Endothelial cell (in vitro differentiated cells): ENCODE measurements around the gene RIC3. TPM values are rescaled to one million over a fixed set of nuclear protein-coding genes. Genes with fewer than 3 reads are reported as not detected.

ENCODE experiments used
- DNase-seq: peaks from one replicate; pipeline ENCODE4 v3.0.0; 2021; ENCODE audit warnings: low spot score
- H3K27ac Mint-ChIP-seq: one replicate; pipeline ENCODE4 v1.8.0; 2021; ENCODE audit warnings: mixed read lengths, inconsistent platforms; ENCODE audit not compliant: unreplicated experiment
- H3K27me3 Mint-ChIP-seq: one replicate; pipeline ENCODE4 v1.8.0; 2021; ENCODE audit warnings: mild to moderate bottlenecking, moderate library complexity, mixed read lengths, inconsistent platforms; ENCODE audit not compliant: unreplicated experiment
- H3K36me3 Mint-ChIP-seq: one replicate; pipeline ENCODE4 v1.8.0; 2021; ENCODE audit warnings: mild to moderate bottlenecking, low read depth, mixed read lengths, inconsistent platforms; ENCODE audit not compliant: unreplicated experiment
- H3K4me1 Mint-ChIP-seq: one replicate; pipeline ENCODE4 v1.8.0; 2021; ENCODE audit warnings: mild to moderate bottlenecking, mixed read lengths, inconsistent platforms; ENCODE audit not compliant: unreplicated experiment
- H3K4me3 Mint-ChIP-seq: one replicate; pipeline ENCODE4 v1.8.0; 2021; ENCODE audit warnings: mild to moderate bottlenecking, mixed read lengths, inconsistent platforms; ENCODE audit not compliant: unreplicated experiment
- H3K9me3 Mint-ChIP-seq: one replicate; pipeline ENCODE4 v1.8.0; 2021; ENCODE audit warnings: mixed read lengths, inconsistent platforms; ENCODE audit not compliant: unreplicated experiment
- CTCF ChIP-seq: fragments of 200-600 bp; sonication (generic); IDR thresholded peaks from one replicate; pipeline ENCODE4 v1.5.0; 2021; ENCODE audit warnings: antibody characterized with exemption; ENCODE audit not compliant: unreplicated experiment
- total RNA-seq: library from RNA; stranded (reverse); fragmentation: NEBNext Ultra II Directional; extraction: Animal tissue kit (Norgen Biotek cat#: 25700); gene quantifications from one replicate; pipeline ENCODE4 v1.2.1, GENCODE V29; 2021; ENCODE audit not compliant: unreplicated experiment

Gene RIC3
- total RNA-seq, 1 donor from 2014 or later: 5.6 TPM

GRCh38 chr11:8092587-8093424 lies 76.0 kb downstream of the RIC3 start:
- peaks cover 15% of the 10 kb centered on the region for H3K4me1 Mint-ChIP-seq
- no peak overlapping the region for H3K4me3 Mint-ChIP-seq

GRCh38 chr11:8091721-8092120 lies 77.1 kb downstream of the RIC3 start:
- H3K27me3 Mint-ChIP-seq: peaks cover 12% of the 10 kb centered on the region
- no peak overlapping the region for H3K27ac Mint-ChIP-seq
- H3K4me3 Mint-ChIP-seq: no peak overlapping the region
- peaks cover 15% of the 10 kb centered on the region for H3K4me1 Mint-ChIP-seq
- TF ChIP-seq CTCF: no peak
- H3K36me3 Mint-ChIP-seq: no peaks in the 10 kb centered on the region
- no peak for DNase-seq
- H3K9me3 Mint-ChIP-seq: no peaks in the 10 kb centered on the region

More at GRCh38 chr11:8092587-8093424, 76.0 kb downstream of the RIC3 start:
- TF ChIP-seq CTCF: peak; percentile 59
- no peak overlapping the region for H3K27ac Mint-ChIP-seq
- peak; percentile 71 for DNase-seq
- no peaks in the 10 kb centered on the region for H3K9me3 Mint-ChIP-seq
- no peaks in the 10 kb centered on the region for H3K36me3 Mint-ChIP-seq
- H3K27me3 Mint-ChIP-seq: peaks cover 9% of the 10 kb centered on the region

- no peaks in the 10 kb centered on the region for H3K9me3 Mint-ChIP-seq
- no peaks in the 10 kb centered on the region for H3K36me3 Mint-ChIP-seq
- peaks cover 12% of the 10 kb centered on the region for H3K4me1 Mint-ChIP-seq
- TF ChIP-seq CTCF: peak; percentile 73
- H3K4me3 Mint-ChIP-seq: no peak overlapping the region
- DNase-seq: peak; percentile 75
- peaks cover 10% of the 10 kb centered on the region for H3K27me3 Mint-ChIP-seq
- no peak overlapping the region for H3K27ac Mint-ChIP-seq
Observed at GRCh38 chr11:8090756-8091155, 78.1 kb downstream of the RIC3 start.

GRCh38 chr11:8089791-8090510 lies 78.9 kb downstream of the RIC3 start:
- Mint-ChIP-seq H3K9me3 (no peaks in the 10 kb centered on the region), H3K4me1 (peaks cover 12% of the 10 kb centered on the region), H3K36me3 (no peaks in the 10 kb centered on the region), H3K4me3 (no peak overlapping the region), H3K27me3 (peaks cover 10% of the 10 kb centered on the region), H3K27ac (no peak overlapping the region)
- no peak for TF ChIP-seq CTCF
- DNase-seq: no peak

GRCh38 chr11:8087756-8088155 lies 81.1 kb downstream of the RIC3 start:
- no peak for TF ChIP-seq CTCF
- Mint-ChIP-seq H3K27me3 (peaks cover 14% of the 10 kb centered on the region), H3K4me3 (no peak overlapping the region), H3K4me1 (peaks cover 19% of the 10 kb centered on the region), H3K27ac (no peak overlapping the region), H3K9me3 (no peaks in the 10 kb centered on the region), H3K36me3 (no peaks in the 10 kb centered on the region)
- DNase-seq: no peak
